A549 (cell line): ENCODE results near the gene DOCK7. TPM values are rescaled to one million over a fixed set of nuclear protein-coding genes. Genes with fewer than 3 reads are reported as not detected.
A peak's percentile ranks its signal among the peaks of the same experiment; 100 is the strongest.

Experiments used
- ATAC-seq, 2 experiments: fragments of 200-7000 bp in 1 of 2; fragments of >200 bp in 1 of 2; cut with Nextera tagmentation in 1 of 2; cut with Tn5 transposase in 1 of 2; 3 replicates each; pipeline versions ENCODE4 v1.8.0 to v1.9.1; 2018 to 2020; ENCODE audit warnings: mild to moderate bottlenecking in 1 of 2, moderate library complexity in 1 of 2
- CTCF ChIA-PET: fragments of 300-600 bp; sonication (Branson Sonifier 250); formaldehyde crosslinking; extraction: SDS; loops from one replicate; lab custom pipeline; 2021; ENCODE audit warnings: antibody characterized with exemption, inconsistent platforms; lab: Yijun Ruan, JAX
- POLR2A ChIA-PET: fragments of 350-600 bp; formaldehyde crosslinking; extraction: SDS; loops from one replicate; lab custom pipeline; 2021; ENCODE audit warnings: antibody characterized with exemption, inconsistent platforms; lab: Yijun Ruan, JAX
- DNase-seq, 2 experiments: peaks; one replicate each; pipeline versions ENCODE4 v3.0.0 to v3.0.0-alpha.2; 2011 to 2016; ENCODE audit warnings: low read depth in 1 of 2, low spot score in 1 of 2
- FAIRE-seq: peaks from 2 replicates; lab custom pipeline; 2011; peaks lifted over from hg19 to GRCh38; lab: Jason Lieb, UNC
- H3K27ac ChIP-seq, 2 experiments: fragments of >200 bp; sonication (Bioruptor Twin); formaldehyde crosslinking; 3 replicates each; pipeline ENCODE4 v1.5.1; 2016 to 2017
- H3K4me1 ChIP-seq: fragments of >200 bp; sonication (Bioruptor Twin); formaldehyde crosslinking; 3 replicates; pipeline ENCODE4 v1.6.1; 2016
- H3K4me2 ChIP-seq: fragments of >200 bp; sonication (Bioruptor Twin); formaldehyde crosslinking; 3 replicates; pipeline ENCODE4 v1.6.1; 2016
- H3K4me3 ChIP-seq: fragments of >200 bp; sonication (Bioruptor Twin); formaldehyde crosslinking; 3 replicates; pipeline ENCODE4 v1.5.1; 2016
- H3K9me3 ChIP-seq: fragments of >200 bp; sonication (Bioruptor Twin); formaldehyde crosslinking; 3 replicates; pipeline ENCODE4 v1.6.1; 2016
- CBX2 ChIP-seq: fragments of 200-600 bp; sonication (generic); IDR thresholded peaks from 2 replicates; pipeline ENCODE4 v1.6.1; 2016; ENCODE audit warnings: low read depth, mild to moderate bottlenecking, borderline replicate concordance
- CBX8 ChIP-seq: fragments of 200-600 bp; sonication (generic); IDR thresholded peaks from 2 replicates; pipeline ENCODE4 v1.6.1; 2016
- CHD2 ChIP-seq: fragments of 150-350 bp; IDR thresholded peaks from 2 replicates; pipeline ENCODE4 v1.6.1; 2014; ENCODE audit warnings: low read length; ENCODE audit not compliant: partially characterized antibody
- CHD4 ChIP-seq: fragments of 200-600 bp; sonication (generic); IDR thresholded peaks from 2 replicates; pipeline ENCODE4 v1.6.1; 2016; ENCODE audit warnings: antibody characterized with exemption, mild to moderate bottlenecking, borderline replicate concordance
- EHF ChIP-seq: fragments of 250-450 bp; sonication (Bioruptor Pico); IDR thresholded peaks from 2 replicates; pipeline ENCODE4 v1.5.0; 2020; ENCODE audit warnings: mild to moderate bottlenecking
- EHMT2 ChIP-seq: fragments of 200-600 bp; sonication (generic); IDR thresholded peaks from 2 replicates; pipeline ENCODE4 v1.6.1; 2016; ENCODE audit warnings: antibody characterized with exemption, low read depth, mild to moderate bottlenecking, moderate library complexity
- ELK1 ChIP-seq: fragments of 150-350 bp; IDR thresholded peaks from 2 replicates; pipeline ENCODE4 v1.6.1; 2014; ENCODE audit warnings: low read depth, mild to moderate bottlenecking, low read length
- EP300 ChIP-seq, 2 experiments: fragments of >200 bp; sonication (Bioruptor Twin); formaldehyde crosslinking; IDR thresholded peaks; 2 replicates in 1 of 2; 3 replicates in 1 of 2; pipeline ENCODE4 v1.6.1; 2016 to 2017
- FOSL2 ChIP-seq, 2 experiments: fragments of 450-650 bp in 1 of 2; fragments of >200 bp in 1 of 2; sonication (Bioruptor Twin) in 1 of 2; formaldehyde crosslinking; IDR thresholded peaks; 2 replicates each; pipeline versions ENCODE4 v1.5.0 to v1.6.1; 2016 to 2020; ENCODE audit warnings: mild to moderate bottlenecking in 1 of 2, moderate library complexity in 1 of 2
- FOXS1 ChIP-seq: fragments of 250-450 bp; sonication (Bioruptor Pico); IDR thresholded peaks from 2 replicates; pipeline ENCODE4 v1.5.0; 2020; ENCODE audit warnings: mild to moderate bottlenecking, moderate library complexity
- GATA3 ChIP-seq: IDR thresholded peaks from 2 replicates; pipeline ENCODE4 v1.6.1; 2012; ENCODE audit warnings: borderline replicate concordance
- HMGXB4 ChIP-seq: fragments of 250-450 bp; sonication (Bioruptor Pico); IDR thresholded peaks from 2 replicates; pipeline ENCODE4 v1.5.0; 2021; ENCODE audit warnings: mild to moderate bottlenecking, moderate library complexity, borderline replicate concordance
- JUNB ChIP-seq: fragments of >200 bp; sonication (Bioruptor Twin); formaldehyde crosslinking; IDR thresholded peaks from 2 replicates; pipeline ENCODE4 v1.6.1; 2016
- KDM5A ChIP-seq: fragments of 200-600 bp; sonication (generic); IDR thresholded peaks from 2 replicates; pipeline ENCODE4 v1.6.1; 2016; ENCODE audit warnings: antibody characterized with exemption, mild to moderate bottlenecking
- MAFK ChIP-seq: fragments of 450-650 bp; IDR thresholded peaks from 2 replicates; pipeline ENCODE4 v1.6.1; 2014; ENCODE audit not compliant: partially characterized antibody
- NR3C1 ChIP-seq: fragments of >200 bp; sonication (Bioruptor Twin); formaldehyde crosslinking; IDR thresholded peaks from 3 replicates; pipeline ENCODE4 v1.6.1; 2017
- POLR2A ChIP-seq: IDR thresholded peaks from 2 replicates; pipeline ENCODE4 v1.6.1; 2012; ENCODE audit warnings: mild to moderate bottlenecking, low read length
- RFX5 ChIP-seq: fragments of 450-650 bp; IDR thresholded peaks from 2 replicates; pipeline ENCODE4 v1.7.1; 2014; ENCODE audit warnings: antibody characterized with exemption, mild to moderate bottlenecking, moderate library complexity
- RNF2 ChIP-seq: fragments of 200-600 bp; sonication (generic); IDR thresholded peaks from 2 replicates; pipeline ENCODE4 v1.6.1; 2016; ENCODE audit warnings: low read depth, mild to moderate bottlenecking, antibody characterized with exemption, moderate library complexity, borderline replicate concordance
- SREBF2 ChIP-seq: fragments of 450-650 bp; IDR thresholded peaks from 2 replicates; pipeline ENCODE4 v1.6.1; 2014; ENCODE audit warnings: mild to moderate bottlenecking, moderate library complexity
- TFCP2L1 ChIP-seq: fragments of 250-450 bp; sonication (Bioruptor Pico); IDR thresholded peaks from 2 replicates; pipeline ENCODE4 v1.5.0; 2021; ENCODE audit warnings: mild to moderate bottlenecking
- ZNF302 ChIP-seq: fragments of 250-450 bp; sonication (Bioruptor Pico); IDR thresholded peaks from 2 replicates; pipeline ENCODE4 v1.9.0; 2021; ENCODE audit warnings: inconsistent platforms, mild to moderate bottlenecking, moderate library complexity
- ZSCAN20 ChIP-seq: fragments of 250-450 bp; sonication (Bioruptor Pico); IDR thresholded peaks from 2 replicates; pipeline ENCODE4 v1.8.0; 2022; ENCODE audit warnings: mild to moderate bottlenecking, moderate library complexity
- WGBS: methylation state at CpG from one replicate; pipeline ENCODE4 v1.1.6; 2017; ENCODE audit errors: missing lambda C conversion rate; 5-methylcytosine and 5-hydroxymethylcytosine counted together
- polyA plus RNA-seq, 4 experiments: library from polyadenylated mRNA; depleted of rRNA in 3 of 4; stranded (reverse); fragments of >200 nt; fragmentation: RNase III in 1 of 4; extraction: RNeasy Plus Mini Kit Qiagen cat#74134 plus additional on column Dnase treatment in 1 of 4; gene quantifications; 2 replicates in 3 of 4; 3 replicates in 1 of 4; pipeline ENCODE4 v1.2.3, GENCODE V29; 2011 to 2017

DOCK7 gene
- polyA plus RNA-seq, 2 of the 4 experiments (the other 2 are of a cell fraction) = 25.5 to 33.3 TPM

GRCh38 chr1:62643283-62643682, 44.9 kb downstream of the DOCK7 start:
- no peak for TF ChIP-seq MAFK
- no peak for TF ChIP-seq CHD4
- no peak for TF ChIP-seq EP300 (IDR thresholded peaks at IDR 0.05)
- TF ChIP-seq HMGXB4 (CRISPR knock-in tag) = no peak
- no peak for TF ChIP-seq FOSL2 (IDR thresholded peaks at IDR 0.05)
- TF ChIP-seq FOSL2 (CRISPR knock-in tag; IDR thresholded peaks at IDR 0.05) = no peak
- TF ChIP-seq SREBF2 = no peak
- TF ChIP-seq KDM5A = no peak
- TF ChIP-seq TFCP2L1 (CRISPR knock-in tag) = no peak

GRCh38 chr1:62637392-62638105, 50.6 kb downstream of the DOCK7 start:
- Histone ChIP-seq H3K4me3 (no peak overlapping the region), H3K4me2 (no peak overlapping the region), H3K4me1 (no peaks in the 10 kb centered on the region), H3K27ac (no peak overlapping the region), H3K9me3 (no peaks in the 10 kb centered on the region)
- no peak for TF ChIP-seq CBX8
- no peak for TF ChIP-seq CHD4
- TF ChIP-seq NR3C1 = no peak
- peak; percentile 61 for TF ChIP-seq MAFK
- POLR2A ChIA-PET = no interaction called here
- CTCF ChIA-PET = no interaction called here
- ATAC-seq = no peak
- no peak for FAIRE-seq
- 83% methylated on average over 6 of the region's 6 CpGs for WGBS
- peak in 1 of 2 experiments; percentile 5 for DNase-seq

More at GRCh38 chr1:62643283-62643682, 44.9 kb downstream of the DOCK7 start:
- FAIRE-seq (no peak), ATAC-seq (no peak), DNase-seq (no peak)
- no peaks in the 10 kb centered on the region for H3K4me1 ChIP-seq
- 100% methylated on average over 1 of the region's 1 CpG for WGBS
- no peak overlapping the region for H3K4me3 ChIP-seq
- peaks cover 4% of the 10 kb centered on the region; the same call in 1 of the 3 replicates for H3K9me3 ChIP-seq
- no peak overlapping the region for H3K27ac ChIP-seq
- POLR2A ChIA-PET = no interaction called here
- CTCF ChIA-PET = no interaction called here
- no peak overlapping the region for H3K4me2 ChIP-seq

- Histone ChIP-seq H3K4me2 (no peak overlapping the region), H3K4me1 (peaks cover 5% of the 10 kb centered on the region; the same call in 2 of the 3 replicates), H3K27ac (no peak overlapping the region), H3K4me3 (no peak overlapping the region)
- no peak for ATAC-seq
- DNase-seq = no peak
- ChIA-PET CTCF (no interaction called here), POLR2A (no interaction called here)
- FAIRE-seq = no peak
- TF ChIP-seq CBX2 (no peak), CHD2 (no peak), HMGXB4 (CRISPR knock-in tag) (no peak), GATA3 (no peak), ZSCAN20 (no peak), EHMT2 (no peak), EHF (CRISPR knock-in tag) (no peak), NR3C1 (no peak), JUNB (no peak), POLR2A (no peak), FOXS1 (no peak), RFX5 (no peak), ZNF302 (CRISPR knock-in tag) (no peak), RNF2 (no peak), ELK1 (no peak), TFCP2L1 (CRISPR knock-in tag) (no peak)
- TF ChIP-seq, all 56 proteins: peak for 0
- 85% methylated on average over 1 of the region's 1 CpG for WGBS
- no peaks in the 10 kb centered on the region for H3K9me3 ChIP-seq
Observed at GRCh38 chr1:62628506-62628905, 59.7 kb downstream of the DOCK7 start.
